Measurements from ENCODE around the gene EMC8. TPM values are rescaled to one million over a fixed set of nuclear protein-coding genes. Genes with fewer than 3 reads are reported as not detected.

The EMC8 gene
- total and polyA plus RNA-seq, 10 of the 15 experiments (the other 5 are each of a cell fraction or from before 2014, with no cell fraction given) = 7.8 to 62.0 (median 33.5) TPM

DNA sequence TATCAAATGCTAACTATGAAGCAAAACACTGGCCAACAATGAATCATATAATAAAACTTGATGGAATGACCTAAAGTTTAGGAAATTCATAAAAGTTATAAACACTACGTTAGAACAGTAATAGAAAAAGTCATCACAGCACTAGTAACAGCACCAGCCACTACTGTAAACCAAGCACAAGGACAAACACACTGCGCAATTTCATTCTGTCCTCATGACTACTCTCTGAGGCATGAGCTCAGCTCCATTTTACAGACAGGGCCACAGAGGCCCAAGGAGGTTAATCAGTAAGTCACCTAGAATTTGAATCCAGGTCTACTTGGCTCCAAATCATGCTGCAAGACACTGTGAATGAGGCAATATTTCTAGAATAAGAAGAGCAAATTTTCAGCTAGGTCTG is 13.4 kb downstream of the EMC8 start:
- H3K4me2 ChIP-seq (ENCODE audit: control insufficient read depth, insufficient read depth) = no peak overlapping the region
- TF ChIP-seq MLLT1 (IDR thresholded peaks at IDR 0.05) (no peak), RAD51 (IDR thresholded peaks at IDR 0.05) (no peak), ZBED1 (IDR thresholded peaks at IDR 0.05; ENCODE audit: borderline replicate concordance) (no peak), POLR2AphosphoS2 (IDR thresholded peaks at IDR 0.05; ENCODE audit: low read depth, low read length) (no peak), EED (IDR thresholded peaks at IDR 0.05; ENCODE audit: low read depth) (no peak), RAD21 (IDR thresholded peaks at IDR 0.05; ENCODE audit: insufficient read depth, low read depth, low read length) (no peak), SPI1 (IDR thresholded peaks at IDR 0.05; ENCODE audit: borderline replicate concordance, insufficient read depth, low read depth, low read length) (no peak), SREBF1 (IDR thresholded peaks at IDR 0.05; ENCODE audit: low read length) (no peak), MEF2A (IDR thresholded peaks at IDR 0.05; ENCODE audit: insufficient read depth, low read depth, low read length) (no peak), GABPA (IDR thresholded peaks at IDR 0.05; ENCODE audit: low read depth) (no peak), NFYB (IDR thresholded peaks at IDR 0.05; ENCODE audit: insufficient read depth, low read depth, low read length) (no peak), FOXM1 (IDR thresholded peaks at IDR 0.05; ENCODE audit: low read depth, low read length) (no peak), ZNF217 (IDR thresholded peaks at IDR 0.05) (no peak), USF1 (IDR thresholded peaks at IDR 0.05; ENCODE audit: borderline replicate concordance, extremely low read length, insufficient read depth, low read depth, low read length) (no peak), IKZF1 (conservative IDR thresholded peaks at IDR 0.05) (no peak), NBN (IDR thresholded peaks at IDR 0.05) (no peak), EZH2 (IDR thresholded peaks at IDR 0.05; ENCODE audit: borderline replicate concordance, control insufficient read depth, low read depth, low read length) (no peak), CHD2 (IDR thresholded peaks at IDR 0.05; ENCODE audit: borderline replicate concordance, low read depth, low read length) (no peak)
- TF ChIP-seq, protein P1, sequence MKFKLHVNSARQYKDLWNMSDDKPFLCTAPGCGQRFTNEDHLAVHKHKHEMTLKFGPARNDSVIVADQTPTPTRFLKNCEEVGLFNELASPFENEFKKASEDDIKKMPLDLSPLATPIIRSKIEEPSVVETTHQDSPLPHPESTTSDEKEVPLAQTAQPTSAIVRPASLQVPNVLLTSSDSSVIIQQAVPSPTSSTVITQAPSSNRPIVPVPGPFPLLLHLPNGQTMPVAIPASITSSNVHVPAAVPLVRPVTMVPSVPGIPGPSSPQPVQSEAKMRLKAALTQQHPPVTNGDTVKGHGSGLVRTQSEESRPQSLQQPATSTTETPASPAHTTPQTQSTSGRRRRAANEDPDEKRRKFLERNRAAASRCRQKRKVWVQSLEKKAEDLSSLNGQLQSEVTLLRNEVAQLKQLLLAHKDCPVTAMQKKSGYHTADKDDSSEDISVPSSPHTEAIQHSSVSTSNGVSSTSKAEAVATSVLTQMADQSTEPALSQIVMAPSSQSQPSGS (IDR thresholded peaks at IDR 0.05; ENCODE audit: low read length) = no peak
- TF ChIP-seq, protein P2, sequence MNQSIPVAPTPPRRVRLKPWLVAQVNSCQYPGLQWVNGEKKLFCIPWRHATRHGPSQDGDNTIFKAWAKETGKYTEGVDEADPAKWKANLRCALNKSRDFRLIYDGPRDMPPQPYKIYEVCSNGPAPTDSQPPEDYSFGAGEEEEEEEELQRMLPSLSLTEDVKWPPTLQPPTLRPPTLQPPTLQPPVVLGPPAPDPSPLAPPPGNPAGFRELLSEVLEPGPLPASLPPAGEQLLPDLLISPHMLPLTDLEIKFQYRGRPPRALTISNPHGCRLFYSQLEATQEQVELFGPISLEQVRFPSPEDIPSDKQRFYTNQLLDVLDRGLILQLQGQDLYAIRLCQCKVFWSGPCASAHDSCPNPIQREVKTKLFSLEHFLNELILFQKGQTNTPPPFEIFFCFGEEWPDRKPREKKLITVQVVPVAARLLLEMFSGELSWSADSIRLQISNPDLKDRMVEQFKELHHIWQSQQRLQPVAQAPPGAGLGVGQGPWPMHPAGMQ (IDR thresholded peaks at IDR 0.05; ENCODE audit: borderline replicate concordance) = no peak
- FAIRE-seq (no peak), ATAC-seq (no peak), DNase-seq (ENCODE audit: low read depth, low spot score) (no peak)
- intact Hi-C loops (cut with micrococcal nuclease; ENCODE audit: unreplicated experiment) = no loop called here
- in situ Hi-C loops (cut with MboI) = no loop called here
- ChIA-PET CTCF (interaction anchor here (1.2 kb wide), 1 partner anchor 127 kb away, joined by 3 read pairs; no protein-coding TSS in a partner anchor), SMC1A (ENCODE audit: uncharacterized antibody, unreplicated experiment) (no interaction called here), RAD21 (ENCODE audit: unreplicated experiment) (no interaction called here), POLR2A (no interaction called here)
- no peak overlapping the region for H3K27ac ChIP-seq (ENCODE audit: control insufficient read depth, insufficient read depth)
- H3K79me2 ChIP-seq (ENCODE audit: control insufficient read depth, insufficient read depth, low read length) = no peaks in the 10 kb centered on the region
- no peak overlapping the region for H3K4me3 ChIP-seq
- WGBS (ENCODE audit: insufficient coverage, insufficient replicate concordance, low lambda C conversion rate, missing lambda C conversion rate) = 98% methylated on average over 2 of the region's 2 CpGs
- no peak overlapping the region for H3K9ac ChIP-seq (ENCODE audit: control insufficient read depth, insufficient read depth, low read length)
- no peaks in the 10 kb centered on the region for H3K9me3 ChIP-seq (replicated peaks; ENCODE audit: control insufficient read depth, insufficient read depth, low read length)
- H3K36me3 ChIP-seq (ENCODE audit: control insufficient read depth in 2 of 2, insufficient read depth in 2 of 2, low read length in 1 of 2) = peaks cover 20 to 30% of the 10 kb centered on the region in 2 experiments
- no peak overlapping the region for H2AFZ ChIP-seq (ENCODE audit: control insufficient read depth, low read depth, low read length)
- H3K4me1 ChIP-seq (ENCODE audit: control insufficient read depth, insufficient read depth, low read length) = no peaks in the 10 kb centered on the region; the same call in 1 of the 2 replicates
- BruUV-seq (replicated peaks) = no TSS peak
- H3K27me3 ChIP-seq (replicated peaks in 1 of 2; ENCODE audit: control insufficient read depth in 2 of 2, insufficient read depth in 2 of 2, low read length in 1 of 2) = no peaks in the 10 kb centered on the region
- no peaks in the 10 kb centered on the region for H4K20me1 ChIP-seq (ENCODE audit: control insufficient read depth, insufficient read depth)

All from GM12878 (cell line).